SK-N-MC (cell line): ENCODE measurements around the gene YPEL4.

Source experiments
- DNase-seq: peaks from one replicate; pipeline ENCODE4 v3.0.0-alpha.2; 2011; ENCODE audit warnings: low read depth, low spot score
- H3K27ac ChIP-seq: fragments of 200-600 bp; sonication (generic); 2 replicates; pipeline ENCODE4 v1.5.1; 2016; ENCODE audit warnings: mixed run types
- H3K36me3 ChIP-seq: fragments of 200-600 bp; sonication (generic); 2 replicates; pipeline ENCODE4 v1.6.1; 2017; ENCODE audit warnings: antibody characterized with exemption, low read length, mixed read lengths; ENCODE audit not compliant: insufficient read depth
- H3K4me3 ChIP-seq: fragments of 200-600 bp; sonication (generic); 2 replicates; pipeline ENCODE4 v1.5.1; 2016
- H3K9ac ChIP-seq: fragments of 200-600 bp; sonication (generic); 2 replicates; pipeline ENCODE4 v1.8.0; 2017; ENCODE audit warnings: mixed run types, mixed read lengths; ENCODE audit not compliant: insufficient read length
- H3K9me3 ChIP-seq: fragments of 200-600 bp; sonication (generic); 2 replicates; pipeline ENCODE4 v1.6.1; 2017; ENCODE audit warnings: low read depth, mild to moderate bottlenecking, antibody characterized with exemption, low read length, moderate library complexity, mixed read lengths
- EZH2 ChIP-seq: fragments of 200-600 bp; sonication (generic); IDR thresholded peaks from one replicate; pipeline ENCODE4 v1.6.1; 2017; ENCODE audit warnings: antibody characterized with exemption
- FOXP2 ChIP-seq: optimal IDR thresholded peaks from 2 replicates; pipeline ENCODE3; 2011; ENCODE audit warnings: mild to moderate bottlenecking, moderate library complexity; ENCODE audit not compliant: insufficient read depth; ENCODE audit errors: extremely low read length, control extremely low read depth
- POLR2AphosphoS5 ChIP-seq: IDR thresholded peaks from 2 replicates; pipeline ENCODE4 v1.6.1; 2012; ENCODE audit warnings: mild to moderate bottlenecking, low read depth, low read length, borderline replicate concordance

YPEL4 gene

GRCh38 chr11:57597461-57597915, 52.2 kb downstream of the YPEL4 start, which contains the start of gene SERPING1:
Gene SERPING1, plus strand, starts transcription at chr11:57597685. Its CDS starts 586 bp downstream, at chr11:57598271.
- TF ChIP-seq FOXP2 (no peak), EZH2 (no peak), POLR2AphosphoS5 (no peak)
- Histone ChIP-seq H3K9me3 (no peaks in the 10 kb centered on the region), H3K4me3 (peak within 1 kb of the TSS; percentile 87), H3K27ac (no peak within 1 kb of the TSS), H3K36me3 (no peaks in the 10 kb centered on the region), H3K9ac (peak within 1 kb of the TSS; percentile 66)
- no peak for DNase-seq

DNA sequence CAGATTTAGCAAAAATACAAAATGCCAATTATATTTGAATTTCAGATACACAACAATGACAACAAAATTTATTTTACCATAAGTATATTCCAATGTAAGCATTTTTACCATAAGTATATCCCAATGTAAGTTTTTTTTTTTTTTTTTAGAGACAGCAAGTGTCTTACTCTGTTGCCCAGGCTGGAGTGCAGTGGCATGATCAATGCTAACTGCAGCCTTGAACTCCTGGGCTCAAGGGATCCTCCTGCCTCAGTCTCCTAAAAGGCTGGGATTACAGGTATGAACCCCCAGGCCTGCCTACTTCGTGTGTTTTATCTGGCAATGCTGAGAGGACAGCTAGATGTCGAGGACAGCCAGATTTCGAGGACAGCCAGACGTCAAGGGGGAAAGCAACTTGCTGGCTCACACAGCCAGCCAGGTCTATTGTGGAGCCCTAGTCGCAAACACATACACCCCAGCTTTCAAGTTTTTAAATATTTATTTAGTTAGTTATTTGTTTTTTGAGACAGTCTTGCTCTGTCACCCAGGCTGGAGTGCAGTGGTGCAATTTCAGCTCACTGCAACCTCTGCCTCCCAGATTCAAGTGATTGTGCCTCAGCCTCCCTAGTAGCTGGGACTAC, 53.3 kb downstream of the YPEL4 start:
- Histone ChIP-seq H3K27ac (no peak overlapping the region), H3K9ac (no peak overlapping the region), H3K4me3 (no peak overlapping the region), H3K36me3 (no peaks in the 10 kb centered on the region), H3K9me3 (no peaks in the 10 kb centered on the region)
- DNase-seq, result no peak
- no peak for TF ChIP-seq FOXP2
- TF ChIP-seq EZH2, result no peak
- no peak for TF ChIP-seq POLR2AphosphoS5
